SH-SY5Y (cell line): Measurements from ENCODE around the gene TANGO2.

Experiments
- GATA2 ChIP-seq: IDR thresholded peaks from 2 replicates; pipeline ENCODE4 v1.6.1; 2011; ENCODE audit warnings: mild to moderate bottlenecking, low read depth, low read length
- GATA3 ChIP-seq: IDR thresholded peaks from 2 replicates; pipeline ENCODE4 v1.6.1; 2011; ENCODE audit warnings: low read depth, mild to moderate bottlenecking, low read length, moderate library complexity

- no peak for TF ChIP-seq GATA2
- no peak for TF ChIP-seq GATA3
Measured at GRCh38 chr22:20061481-20061861, 40.6 kb downstream of the TANGO2 start.
